HG03039 (cell line): Measurements from ENCODE around the gene HCAR1.
A peak's percentile ranks its signal among the peaks of the same experiment; 100 is the strongest.
"Not testable (repeated sequence)": the region's sequence is repeated elsewhere in the genome, so short reads cannot be mapped to it uniquely, and the experiment has no call there.

Experiments
- ATAC-seq: cut with Tn5 transposase; IDR thresholded peaks from one replicate; pipeline ENCODE4 v1.9.1; 2021; ENCODE audit warnings: mild to moderate bottlenecking, moderate library complexity; ENCODE audit not compliant: unreplicated experiment

Gene HCAR1

GRCh38 chr12:122730215-122731014 is at the start of gene HCAR1:
TSS of gene HCAR1 (minus strand) at chr12:122730844. CDS start at chr12:122730339, 505 bp downstream.
- ATAC-seq: no peak

DNA sequence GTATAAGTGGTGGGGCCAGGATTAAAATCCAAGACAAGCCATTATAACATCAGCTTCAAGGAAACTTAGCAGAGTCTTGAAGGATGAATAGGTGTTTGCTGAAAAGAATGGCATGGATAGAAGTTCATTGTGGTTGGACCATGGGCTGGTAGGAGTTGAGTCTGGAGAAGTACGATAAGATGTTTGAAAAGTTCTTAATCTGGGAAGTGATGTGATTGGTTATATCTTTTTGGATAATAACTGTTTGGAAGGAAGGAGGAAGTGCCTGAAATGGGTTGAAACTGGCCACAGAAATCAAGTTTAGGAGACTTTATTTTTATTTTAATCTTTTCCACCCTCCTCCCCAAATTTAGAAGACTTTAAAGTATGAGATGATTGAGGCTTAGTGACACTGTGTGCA is 26.9 kb upstream of the HCAR1 start:
- no peak for ATAC-seq

DNA sequence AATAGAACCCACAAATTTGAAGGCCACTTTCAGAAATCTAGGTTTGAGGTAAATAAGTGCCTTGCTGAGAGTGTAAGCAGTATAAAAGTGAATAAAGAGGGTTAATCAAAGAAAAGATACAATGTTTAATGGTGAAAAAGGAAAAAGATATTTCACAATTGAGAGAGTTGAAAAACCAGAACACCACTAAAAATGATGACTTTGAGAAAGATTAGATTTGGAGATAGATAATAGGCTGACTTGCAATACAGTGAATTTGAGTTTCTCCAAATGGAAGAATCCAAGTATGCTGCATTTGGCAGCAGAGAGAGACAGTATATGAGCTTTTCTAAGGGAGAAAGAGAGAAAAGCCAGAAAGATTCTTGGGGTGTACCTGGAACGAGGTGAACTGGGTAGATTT is 24.1 kb upstream of the HCAR1 start:
- no peak for ATAC-seq

DNA sequence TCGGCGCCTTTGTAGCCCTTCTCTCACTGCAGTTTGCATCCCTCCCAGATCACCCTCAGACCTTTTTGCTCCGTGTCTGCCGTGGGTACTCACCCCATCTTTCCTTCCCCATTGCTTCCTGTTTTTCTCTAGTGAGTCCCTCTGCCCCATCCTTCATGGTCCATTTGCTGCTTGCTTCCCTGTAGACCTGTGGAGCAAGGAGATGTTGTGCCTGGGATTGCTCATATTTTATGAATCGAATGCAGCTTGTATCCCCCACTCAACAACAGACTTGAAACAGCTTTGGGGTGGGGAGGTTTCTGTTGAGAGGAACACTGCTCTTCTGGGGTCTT is 22.6 kb upstream of the HCAR1 start:
- ATAC-seq: no peak

DNA sequence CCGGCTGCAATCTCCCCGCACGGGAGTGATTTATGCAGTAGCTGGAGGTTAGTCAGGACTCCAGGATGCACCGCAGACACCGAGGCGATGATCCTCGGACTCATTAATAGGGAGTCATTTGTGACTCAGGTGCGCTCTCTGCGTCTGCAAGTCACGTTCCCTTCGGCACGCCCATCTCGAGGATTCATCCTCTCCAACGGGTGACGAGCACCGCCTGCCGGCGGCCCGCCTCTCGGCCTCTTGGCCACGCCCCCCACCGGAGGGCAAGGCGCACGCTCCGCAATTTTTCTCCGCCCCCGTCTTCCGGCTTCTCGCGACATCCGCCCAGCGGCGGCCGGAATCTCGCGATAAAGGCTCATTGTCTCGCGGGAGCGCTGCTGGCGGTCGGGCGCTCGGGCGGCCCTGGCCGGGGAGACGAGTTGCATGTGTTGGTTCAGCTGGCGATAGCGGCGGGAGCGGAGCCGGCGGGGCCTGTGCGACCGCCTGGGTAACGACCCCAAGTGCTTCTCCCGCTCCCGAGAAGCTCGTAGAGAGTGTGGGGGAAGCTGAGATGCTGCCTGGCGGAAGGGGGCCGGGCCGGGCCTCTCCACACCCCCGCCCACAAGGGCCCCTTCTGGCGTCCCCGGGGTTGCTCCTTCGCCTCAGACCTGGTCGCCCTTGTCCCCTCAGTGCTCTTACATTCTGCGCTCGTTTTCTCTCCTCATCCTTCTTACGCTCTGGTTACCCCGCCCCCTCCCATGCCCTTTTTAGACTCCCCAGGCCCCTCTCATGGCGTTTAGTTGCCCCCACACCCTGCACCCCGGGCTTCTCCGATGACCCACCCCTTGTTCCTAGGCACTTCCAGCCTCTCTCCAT is 22.0 kb upstream of the HCAR1 start, which contains the start of gene DENR:
DENR (plus strand) TSS at position 361 of the 855 bp plus-strand sequence. CDS start 878 bp downstream, outside the sequence.
- peak; percentile 93 for ATAC-seq

- ATAC-seq: not testable (repeated sequence)
Measured at GRCh38 chr12:122750781-122751515, 20.3 kb upstream of the HCAR1 start.

DNA sequence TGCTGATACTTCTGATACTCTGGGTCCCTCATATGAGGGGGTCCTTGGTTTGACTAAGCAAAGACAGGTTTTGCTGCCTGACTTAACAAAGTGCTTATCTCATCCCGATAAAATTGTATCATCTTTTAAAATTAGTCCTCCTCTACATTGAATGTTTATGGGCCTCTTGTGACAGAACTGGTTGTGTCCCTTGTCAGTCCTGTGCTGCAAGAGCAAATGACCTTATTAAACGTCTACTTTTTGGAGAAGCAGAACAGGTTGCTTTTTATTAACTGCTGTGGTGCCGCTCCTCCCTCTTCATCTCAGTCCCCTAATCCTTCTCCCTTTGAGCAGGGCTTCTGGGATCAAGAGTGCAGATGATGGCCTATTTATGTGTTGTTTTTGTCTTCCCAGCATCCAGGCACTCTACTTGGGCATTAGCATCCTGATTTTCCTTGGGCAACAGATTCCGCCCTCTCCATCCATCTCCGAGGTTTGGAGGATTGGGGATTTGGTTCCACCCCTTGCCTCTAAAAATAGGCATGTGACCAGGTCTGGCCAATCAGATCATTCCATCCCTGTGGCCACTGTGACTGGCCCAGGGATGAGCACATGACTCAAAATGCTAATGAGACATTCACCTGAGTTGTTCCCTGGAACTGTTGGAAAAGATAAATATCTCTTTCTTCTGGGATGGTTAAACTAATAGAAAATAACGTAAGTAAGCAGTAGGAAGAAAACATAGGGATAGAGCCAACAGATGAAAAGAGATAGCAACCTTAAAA is 19.1 kb upstream of the HCAR1 start:
- ATAC-seq: no peak

DNA sequence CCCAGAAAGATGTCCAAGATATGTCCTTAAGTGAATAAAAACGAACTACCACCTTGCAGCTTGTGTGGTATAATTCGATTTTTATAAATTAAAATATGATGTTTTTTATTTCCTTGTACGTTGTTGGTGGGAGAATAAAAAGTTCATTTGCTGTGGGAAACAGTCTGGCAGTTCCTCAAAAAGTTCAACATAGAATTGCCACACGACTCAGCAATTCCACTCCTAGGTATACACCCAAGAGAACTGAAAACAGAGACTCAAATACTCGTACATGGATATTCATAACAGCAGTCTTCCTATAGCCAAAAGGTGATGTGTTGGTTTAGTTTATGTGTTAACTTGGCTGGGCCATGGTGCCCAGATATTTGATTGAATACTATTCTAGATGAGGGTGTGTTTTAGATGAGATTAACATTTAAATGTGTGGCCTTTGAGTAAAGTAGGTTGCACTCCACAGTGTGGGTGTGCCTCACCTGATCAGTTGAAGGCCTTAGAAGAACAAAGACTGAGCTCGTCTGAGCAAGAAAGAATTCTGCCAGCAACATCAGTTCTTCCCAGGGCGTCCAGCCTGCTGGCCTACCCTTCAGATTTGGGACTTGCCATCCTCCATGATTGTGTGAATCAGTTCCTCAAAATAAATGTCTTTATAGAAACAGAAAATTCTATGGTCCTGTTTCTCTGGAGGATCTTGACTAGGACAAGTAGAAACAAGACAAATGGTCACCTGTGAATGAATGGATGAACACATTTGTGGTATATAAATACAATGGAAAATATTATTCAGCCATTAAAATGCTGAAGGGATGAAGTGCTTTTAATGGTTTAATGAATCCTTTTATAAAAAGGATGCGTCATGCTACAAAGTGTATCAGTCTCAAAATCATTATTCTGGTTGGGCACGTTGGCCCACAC is 16.8 kb upstream of the HCAR1 start:
- no peak for ATAC-seq

DNA sequence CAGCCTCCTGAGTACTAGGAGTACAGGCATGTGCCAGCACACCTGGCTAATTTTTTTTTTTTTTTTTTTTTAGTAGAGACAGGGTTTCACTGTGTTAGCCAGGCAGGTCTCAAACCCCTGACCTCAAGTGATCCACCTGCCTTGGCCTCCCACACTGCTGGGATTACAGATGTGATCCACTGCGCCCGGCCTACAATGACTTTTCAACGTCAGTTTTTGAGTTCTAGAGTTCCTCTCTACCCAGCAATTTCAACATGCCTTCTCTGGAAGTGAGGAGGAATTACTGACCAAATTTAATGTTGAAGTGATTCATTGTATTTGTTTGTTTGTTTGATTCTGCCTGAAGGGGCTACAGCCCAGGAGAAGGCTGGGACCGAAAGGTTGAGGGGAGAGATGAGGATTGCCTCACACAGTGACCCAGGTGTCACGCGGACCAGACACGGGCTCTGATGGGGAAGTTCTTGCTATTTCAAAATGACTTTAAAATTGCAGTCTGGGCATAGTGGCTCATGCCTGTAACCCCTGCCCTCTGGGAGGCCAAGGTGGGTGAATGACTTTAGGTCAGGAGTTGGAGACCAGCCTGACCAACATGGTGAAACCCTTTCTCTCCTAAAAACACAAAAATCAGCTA is 13.4 kb upstream of the HCAR1 start:
- no peak for ATAC-seq

- ATAC-seq: no peak
Measured at GRCh38 chr12:122740351-122740750, 9.7 kb upstream of the HCAR1 start.

DNA sequence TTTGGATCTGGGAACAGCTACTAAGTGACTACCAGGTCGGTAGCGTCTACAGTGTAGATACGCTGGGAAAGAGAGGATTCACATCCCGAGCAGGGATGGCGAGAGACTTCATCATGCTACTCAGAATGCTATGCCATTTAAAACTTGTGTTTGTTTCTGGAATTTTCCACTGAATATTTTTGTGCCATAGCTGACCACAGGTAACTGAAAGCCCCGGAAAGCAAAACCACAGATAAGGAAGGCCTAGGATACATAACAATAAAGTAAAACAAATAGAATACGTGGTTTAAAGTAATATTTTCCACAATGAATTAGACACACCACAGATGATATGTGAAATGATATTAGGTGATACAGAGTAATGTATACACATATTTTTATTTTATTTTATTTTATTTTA is 7.9 kb upstream of the HCAR1 start:
- ATAC-seq: no peak

GRCh38 chr12:122732611-122733010 is 2.0 kb upstream of the HCAR1 start:
- ATAC-seq: no peak

DNA sequence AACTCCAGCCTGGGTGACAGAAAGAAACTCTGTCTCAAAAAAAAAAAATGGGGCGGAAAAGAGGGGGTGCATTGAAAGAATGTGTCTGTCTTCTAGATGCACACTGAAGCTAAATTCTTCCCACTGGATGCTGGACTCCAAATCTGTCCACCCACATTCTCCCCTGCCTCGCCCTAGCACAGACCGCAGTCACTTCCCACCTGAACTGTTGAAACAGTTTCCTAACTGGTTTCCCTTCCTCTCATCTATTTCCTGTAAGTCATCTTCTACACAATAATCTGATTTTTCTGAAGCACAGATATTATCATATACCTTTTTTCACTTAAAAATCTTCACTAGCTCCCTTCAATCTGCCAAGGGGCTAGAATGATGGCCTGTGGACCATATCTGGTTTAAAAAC is 1.5 kb upstream of the HCAR1 start:
- no peak for ATAC-seq

DNA sequence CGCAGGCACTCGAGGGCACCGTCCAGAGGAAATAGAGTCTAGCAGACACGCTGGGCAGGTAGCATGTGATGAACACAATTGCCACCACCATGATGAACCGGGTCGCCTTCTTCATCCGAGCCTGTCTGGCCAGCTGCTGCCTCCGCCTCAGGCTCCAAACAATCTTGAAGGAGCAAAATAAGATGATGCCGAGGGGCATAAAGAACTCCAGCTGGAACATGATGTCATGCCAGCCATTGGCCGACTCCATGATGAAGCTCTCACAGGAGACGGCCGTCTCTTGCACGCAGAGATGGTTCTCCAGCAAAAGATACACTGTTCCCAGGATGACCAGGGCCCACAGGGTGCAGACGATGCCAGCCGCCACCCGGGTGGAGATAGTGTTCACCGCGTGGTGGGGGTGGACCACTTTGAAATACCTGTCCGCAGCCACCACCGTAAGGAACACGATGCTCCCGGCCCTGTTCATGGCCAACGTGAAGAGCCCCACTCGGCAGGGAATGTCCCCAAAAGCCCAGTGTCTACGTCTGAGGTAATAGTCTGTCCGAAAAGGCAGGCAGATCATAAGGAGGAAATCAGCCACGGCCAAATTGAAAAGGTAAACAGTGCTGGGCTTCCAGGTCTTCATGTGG is 945 bp downstream of the HCAR1 start:
- no peak for ATAC-seq

- no peak for ATAC-seq
Measured at GRCh38 chr12:122726080-122726558, 4.5 kb downstream of the HCAR1 start.

- ATAC-seq: no peak
Measured at GRCh38 chr12:122725452-122726079, 5.1 kb downstream of the HCAR1 start.

GRCh38 chr12:122724641-122725243 is 5.9 kb downstream of the HCAR1 start:
- no peak for ATAC-seq

- ATAC-seq: no peak
Measured at GRCh38 chr12:122722387-122722786, 8.3 kb downstream of the HCAR1 start.
